Activated CD4-positive, alpha-beta T cell treated with anti-CD3 and anti-CD28 coated beads, Interleukin-2, amount 50 U/mL, for 48 hours (primary cell): ENCODE measurements around the gene ARMC9.
"Not testable (repeated sequence)": the region's sequence is repeated elsewhere in the genome, so short reads cannot be mapped to it uniquely, and the experiment has no call there.

ENCODE experiments used
- DNase-seq, 2 experiments: peaks; one replicate each; pipeline ENCODE4 v3.0.0-alpha.2; 2020

ARMC9 gene

GRCh38 chr2:231246171-231246842 is 47.9 kb downstream of the ARMC9 start:
- DNase-seq = no peak

- DNase-seq = no peak
Observed at GRCh38 chr2:231250146-231250545, 51.7 kb downstream of the ARMC9 start.

- no peak for DNase-seq
Observed at GRCh38 chr2:231250698-231251097, 52.3 kb downstream of the ARMC9 start.

- DNase-seq = not testable (repeated sequence)
Observed at GRCh38 chr2:231253292-231253691, 54.9 kb downstream of the ARMC9 start.

DNA sequence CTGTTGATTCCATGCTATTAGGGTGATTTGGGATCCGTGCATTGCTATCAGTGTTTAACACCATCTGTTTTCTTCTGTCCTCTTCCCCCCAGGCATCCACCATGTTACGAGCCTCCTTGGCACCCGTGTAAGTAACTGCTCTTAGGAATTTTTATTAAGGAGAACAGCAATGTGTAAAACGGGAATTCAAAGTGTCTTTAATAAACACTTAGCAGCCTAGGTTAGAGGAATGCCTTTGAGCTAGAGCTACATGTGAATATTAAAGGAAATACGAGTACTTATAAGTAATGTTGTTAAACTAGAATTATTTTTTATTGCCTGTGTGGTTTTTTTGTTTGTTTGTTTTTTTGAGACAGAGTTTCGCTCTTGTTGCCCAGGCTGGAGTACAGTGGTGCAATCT is 58.1 kb downstream of the ARMC9 start:
- no peak for DNase-seq

GRCh38 chr2:231257763-231258162 is 59.3 kb downstream of the ARMC9 start:
- DNase-seq = no peak

GRCh38 chr2:231258701-231259100 is 60.3 kb downstream of the ARMC9 start:
- DNase-seq = no peak

DNA sequence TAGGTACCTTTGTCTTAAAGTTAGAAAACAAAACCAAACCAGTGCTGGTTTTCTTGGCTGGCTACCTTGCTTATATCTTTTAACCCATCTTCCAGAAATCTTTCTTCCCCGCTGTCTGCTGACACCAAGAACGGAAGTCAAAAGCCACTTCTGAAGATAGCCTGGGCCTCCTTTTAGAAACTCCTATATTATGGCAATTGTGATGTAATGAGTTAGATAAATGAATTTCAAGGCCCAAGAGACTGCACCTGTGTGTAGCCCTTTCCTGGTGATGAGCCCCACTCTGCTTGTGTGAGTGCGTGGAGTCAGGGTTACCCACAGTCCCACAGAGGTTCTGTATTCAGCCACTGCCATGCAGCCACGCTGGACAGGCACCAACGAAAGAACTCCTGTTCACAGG is 60.7 kb downstream of the ARMC9 start:
- no peak for DNase-seq

DNA sequence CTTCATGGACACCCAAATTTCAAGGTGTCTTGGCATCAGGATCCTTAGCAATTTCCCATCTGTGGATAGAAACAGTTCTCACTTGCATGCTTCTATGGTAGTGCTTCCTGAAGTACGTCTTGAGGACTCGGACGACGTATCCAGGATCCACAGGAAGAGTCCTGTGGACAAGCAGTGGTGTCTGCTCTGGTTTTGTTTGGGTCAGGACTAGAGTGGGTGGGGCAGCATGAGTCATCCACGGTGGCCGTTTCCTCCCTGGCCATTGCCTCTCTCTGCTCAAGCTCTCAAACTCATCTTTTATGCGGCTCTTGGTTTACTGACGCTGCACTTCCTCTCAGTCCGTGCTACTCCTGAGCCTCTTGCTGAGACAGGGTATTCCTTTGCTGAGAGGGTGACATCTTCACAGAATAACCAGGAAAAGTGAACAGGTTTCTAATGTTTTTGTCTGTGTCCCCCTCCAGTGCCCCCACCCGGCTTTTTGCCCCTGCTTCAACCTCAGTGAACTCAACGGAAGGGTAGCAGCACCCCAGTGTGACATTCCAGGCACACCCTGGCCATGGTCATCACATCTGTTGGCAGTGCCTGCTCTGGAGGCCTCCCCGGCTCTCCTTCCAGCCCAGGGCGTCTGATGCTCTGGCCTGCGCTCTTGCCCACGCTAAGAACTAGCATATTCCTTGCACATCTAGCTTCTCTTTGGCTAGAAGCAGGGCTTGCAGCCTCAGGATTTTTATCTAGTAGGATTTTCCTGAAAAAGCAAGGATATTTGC is 62.2 kb downstream of the ARMC9 start:
- no peak for DNase-seq

DNA sequence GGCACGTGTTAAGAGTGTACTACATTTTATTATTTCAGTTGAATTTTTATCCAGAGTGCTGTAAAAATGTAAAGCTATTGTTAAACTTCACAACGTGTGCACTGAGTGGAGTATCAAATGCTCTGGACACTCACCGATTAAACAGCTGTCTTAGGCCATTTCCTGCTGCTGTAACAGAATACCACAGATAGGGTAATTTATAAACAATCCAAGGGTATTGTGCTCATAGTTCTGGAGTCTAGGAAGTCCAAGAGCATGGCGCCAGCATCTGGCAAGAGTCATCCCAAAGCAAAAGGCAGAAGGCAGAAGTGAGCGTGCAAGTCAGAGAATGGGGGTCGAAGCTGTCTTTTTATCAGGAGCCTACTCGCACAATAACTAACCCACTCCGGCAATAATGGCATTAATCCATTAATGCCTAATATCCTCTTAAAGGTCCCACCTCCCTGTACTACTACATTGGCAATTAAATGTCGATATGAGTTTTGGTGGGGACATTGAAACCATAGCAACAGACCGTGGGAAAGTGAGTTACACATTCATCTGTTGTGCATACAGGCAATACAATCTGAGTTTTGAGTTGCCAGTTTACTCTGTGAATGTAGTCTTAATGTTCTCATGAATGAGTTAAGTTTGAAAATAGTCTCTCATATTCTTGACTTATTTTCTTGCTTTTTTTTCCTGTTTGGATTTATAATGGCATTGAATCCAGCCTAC is 64.8 kb downstream of the ARMC9 start:
- DNase-seq = no peak

- DNase-seq = no peak
Observed at GRCh38 chr2:231270221-231271114, 72.0 kb downstream of the ARMC9 start.

DNA sequence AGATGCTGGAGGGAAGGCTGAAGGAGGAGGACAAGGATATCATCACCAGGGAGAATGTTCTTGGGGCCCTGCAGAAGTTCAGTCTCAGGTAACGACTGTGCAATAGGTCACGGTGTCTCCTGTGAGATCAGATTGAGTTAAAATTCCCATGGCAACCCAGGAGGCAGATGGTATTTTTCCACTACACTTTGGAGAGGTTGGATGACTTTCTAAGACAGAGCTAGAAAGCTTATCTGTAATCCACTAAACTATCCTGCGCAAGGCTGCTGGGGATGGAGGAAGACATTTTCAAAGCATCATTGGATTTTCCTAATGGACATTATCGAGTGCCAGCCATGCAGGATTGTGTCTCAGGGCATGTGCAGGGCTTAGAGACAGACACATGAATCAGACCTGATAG is 74.6 kb downstream of the ARMC9 start:
- DNase-seq = no peak

DNA sequence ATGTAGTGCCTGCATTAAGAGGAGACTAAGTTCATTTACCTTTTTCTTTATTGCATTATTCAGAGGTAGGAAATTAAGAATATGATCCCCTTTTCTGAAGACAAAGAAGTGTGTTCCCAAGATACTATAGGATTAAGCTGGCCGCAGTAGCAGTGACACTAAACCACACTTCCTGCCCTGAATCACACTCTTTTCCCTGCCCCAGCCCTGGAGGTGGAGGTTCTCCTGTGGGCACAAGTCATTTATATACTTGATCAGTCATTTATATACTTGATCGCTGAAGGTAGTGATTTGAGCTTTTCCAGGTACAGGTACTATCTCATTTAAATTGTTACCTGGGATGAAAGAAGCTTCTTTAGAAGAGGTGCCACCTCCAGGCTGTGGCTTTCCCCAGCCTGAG is 78.6 kb downstream of the ARMC9 start:
- DNase-seq = peak; percentile 7 to 15

GRCh38 chr2:231277962-231278361 is 79.5 kb downstream of the ARMC9 start:
- no peak for DNase-seq

DNA sequence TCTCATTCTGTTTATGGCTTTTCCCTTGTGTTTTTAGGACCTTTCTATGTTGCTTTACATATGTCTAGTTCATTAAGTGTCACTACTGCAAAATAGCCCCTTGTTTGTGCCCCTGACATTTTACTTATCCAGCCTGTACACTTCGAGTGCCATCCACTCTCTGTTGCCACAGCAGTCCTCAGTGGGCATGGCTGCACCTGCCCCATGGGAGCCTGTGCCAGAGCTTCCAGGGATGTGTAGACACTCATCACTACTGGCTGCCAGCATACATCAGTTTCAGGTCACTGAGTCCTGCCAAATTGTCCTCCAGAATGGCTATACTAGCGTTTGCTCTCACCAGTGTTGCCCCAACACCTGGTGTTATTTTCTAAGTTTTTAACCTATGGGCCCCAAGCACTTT is 80.4 kb downstream of the ARMC9 start:
- DNase-seq = no peak

DNA sequence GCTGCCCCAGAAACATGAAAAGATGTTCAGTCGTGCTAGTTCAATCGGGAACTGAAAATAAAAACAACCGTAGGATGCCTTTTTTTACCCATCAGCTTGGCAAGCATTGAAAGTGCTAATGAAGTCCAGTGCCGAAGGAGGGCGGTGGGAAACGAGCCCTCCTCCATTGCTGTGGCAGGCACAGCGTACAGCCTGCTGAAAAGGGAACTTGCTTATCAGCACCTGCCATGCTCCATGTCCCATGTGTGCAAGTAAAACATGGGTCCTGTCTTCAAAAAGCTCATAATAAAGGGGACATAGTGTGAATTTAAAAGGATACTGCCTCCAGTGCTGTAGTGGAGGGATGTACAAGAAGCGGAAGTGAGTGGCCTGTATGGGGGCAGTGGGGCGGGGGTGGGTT is 82.4 kb downstream of the ARMC9 start:
- DNase-seq = no peak

DNA sequence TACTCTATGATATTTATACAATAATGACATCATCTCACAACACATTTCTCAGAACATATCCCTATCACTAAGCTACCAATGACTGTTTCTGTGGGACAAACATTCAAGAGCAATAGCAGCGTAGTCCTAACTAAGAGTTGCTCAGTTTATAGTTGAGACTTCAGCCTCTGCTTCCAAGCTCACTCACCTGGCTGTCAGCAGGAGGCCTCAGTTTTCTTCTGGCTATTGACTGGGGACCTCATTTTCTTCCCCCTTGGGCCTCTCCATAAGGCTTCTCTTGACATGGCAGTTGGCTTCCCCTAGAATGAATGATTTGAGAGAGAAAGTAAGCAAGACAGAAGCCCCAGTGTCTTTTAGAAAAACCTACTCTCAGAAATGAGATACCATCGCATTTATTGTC is 85.9 kb downstream of the ARMC9 start:
- DNase-seq = no peak

DNA sequence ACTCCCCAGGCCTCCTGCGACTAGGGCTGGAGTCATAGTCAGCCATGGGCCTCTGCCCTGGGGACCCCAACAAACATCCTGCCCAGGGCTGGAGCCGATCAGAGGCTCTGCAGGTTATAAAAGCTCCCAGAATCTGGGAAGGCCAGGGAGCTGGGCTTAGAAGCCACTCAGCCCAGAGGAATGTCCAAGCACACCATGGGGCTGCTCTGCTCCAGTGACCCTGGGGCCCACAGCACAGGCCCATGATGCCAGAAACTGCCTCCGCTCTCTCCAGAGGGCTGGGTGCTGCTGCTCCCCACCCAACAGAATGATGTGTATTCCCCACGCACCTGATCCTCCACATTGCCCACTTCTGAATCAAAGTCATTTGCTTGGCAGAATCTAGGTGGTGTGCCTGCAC is 88.5 kb downstream of the ARMC9 start:
- no peak for DNase-seq

DNA sequence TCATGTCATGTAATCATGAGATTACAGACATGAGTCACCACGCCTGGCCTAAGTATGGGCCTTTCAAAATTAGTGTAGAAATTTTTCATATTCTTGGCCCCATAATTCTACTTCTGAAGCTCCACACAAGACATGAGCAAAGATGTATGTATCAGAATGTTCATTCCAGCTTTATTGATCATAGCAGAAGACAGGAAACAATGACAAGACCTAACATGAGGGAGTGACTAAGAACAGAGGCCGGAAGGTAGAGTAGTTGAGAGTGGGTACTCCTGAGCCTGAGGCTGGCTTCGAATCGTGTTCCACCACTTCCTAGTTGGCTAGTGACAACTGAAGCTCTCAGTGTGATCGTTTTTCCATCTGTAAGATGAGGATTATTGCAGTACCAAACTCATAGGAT is 89.3 kb downstream of the ARMC9 start:
- no peak for DNase-seq

- DNase-seq = no peak
Observed at GRCh38 chr2:231288590-231288989, 90.2 kb downstream of the ARMC9 start.

DNA sequence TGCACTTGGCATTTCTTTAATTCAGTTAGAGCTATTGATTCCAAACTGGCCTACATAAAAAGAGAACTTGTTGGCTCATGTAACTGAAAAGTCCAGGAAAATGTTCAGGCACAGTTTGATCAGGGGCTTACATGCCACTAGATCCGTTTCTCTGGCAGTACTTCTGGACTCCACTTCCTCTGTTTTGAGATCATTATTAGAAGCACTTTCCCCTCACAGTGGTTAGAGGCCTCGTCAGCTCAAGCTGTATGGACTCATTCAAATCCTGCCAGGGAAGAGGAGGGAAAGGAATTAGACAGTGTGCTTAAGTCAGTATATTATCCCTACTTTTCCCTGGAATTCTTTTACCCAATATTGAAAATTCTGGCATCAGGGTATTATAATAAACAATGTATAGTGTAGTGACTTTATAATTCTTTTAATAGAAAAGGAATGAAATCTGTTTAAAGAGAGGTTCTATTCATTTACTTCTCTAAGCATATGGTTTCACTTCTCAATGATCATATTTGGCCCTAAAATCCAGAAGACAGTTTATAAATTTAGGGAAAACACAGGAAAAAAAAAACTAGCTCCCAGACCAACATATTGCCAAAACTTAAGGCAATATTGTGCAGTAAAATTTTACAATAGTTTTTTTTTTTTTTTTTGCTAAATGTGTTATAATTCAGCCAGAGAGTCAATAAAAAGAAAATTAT is 92.0 kb downstream of the ARMC9 start:
- DNase-seq = no peak

- no peak for DNase-seq
Observed at GRCh38 chr2:231292472-231293134, 94.2 kb downstream of the ARMC9 start.
